HK-2 (cell line): ENCODE results near the gene SCGB3A2.

Experiments used
- DNase-seq: peaks from one replicate; pipeline ENCODE4 v3.0.0-alpha.2; 2018; ENCODE audit not compliant: unreplicated experiment

The SCGB3A2 gene

GRCh38 chr5:147904110-147904509 lies 25.6 kb downstream of the SCGB3A2 start:
- no peak for DNase-seq

GRCh38 chr5:147906326-147907095 lies 28.0 kb downstream of the SCGB3A2 start, which contains the start of gene C5orf46:
Gene C5orf46, minus strand, starts transcription at chr5:147906538. Its CDS starts 37 bp downstream, at chr5:147906501.
- DNase-seq, result no peak

GRCh38 chr5:147911427-147911826 lies 32.9 kb downstream of the SCGB3A2 start:
- DNase-seq, result no peak

- no peak for DNase-seq
Observed at GRCh38 chr5:147912011-147912410, 33.5 kb downstream of the SCGB3A2 start.

GRCh38 chr5:147913786-147914185 lies 35.3 kb downstream of the SCGB3A2 start:
- no peak for DNase-seq

GRCh38 chr5:147918101-147918685 lies 39.7 kb downstream of the SCGB3A2 start:
- no peak for DNase-seq

GRCh38 chr5:147918899-147919298 lies 40.4 kb downstream of the SCGB3A2 start:
- DNase-seq, result no peak

GRCh38 chr5:147920420-147921030 lies 42.0 kb downstream of the SCGB3A2 start:
- no peak for DNase-seq

GRCh38 chr5:147921136-147921535 lies 42.6 kb downstream of the SCGB3A2 start:
- DNase-seq, result no peak

GRCh38 chr5:147925020-147925419 lies 46.5 kb downstream of the SCGB3A2 start:
- no peak for DNase-seq

GRCh38 chr5:147927901-147928300 lies 49.4 kb downstream of the SCGB3A2 start:
- no peak for DNase-seq

- no peak for DNase-seq
Observed at GRCh38 chr5:147930769-147931168, 52.3 kb downstream of the SCGB3A2 start.
